Endometrium (tissue), 2 donors: ENCODE measurements around the gene SMCO1.
"Not testable (repeated sequence)": the region's sequence is repeated elsewhere in the genome, so short reads cannot be mapped to it uniquely, and the experiment has no call there.

ENCODE experiments used
- FAIRE-seq: peaks from 2 replicates; lab custom pipeline; 2012; peaks lifted over from hg19 to GRCh38; lab: Jason Lieb, UNC
- donor health status: control.
- donor health status: control.

SMCO1 gene

GRCh38 chr3:196521291-196521690 lies 6.1 kb upstream of the SMCO1 start:
- not testable (repeated sequence) for FAIRE-seq

- FAIRE-seq = no peak
Measured at GRCh38 chr3:196519718-196520082, 4.6 kb upstream of the SMCO1 start.

- no peak for FAIRE-seq
Measured at GRCh38 chr3:196518966-196519717, 4.0 kb upstream of the SMCO1 start.

GRCh38 chr3:196517919-196518318 lies 2.8 kb upstream of the SMCO1 start:
- FAIRE-seq = no peak

- no peak for FAIRE-seq
Measured at GRCh38 chr3:196517162-196517800, 2.1 kb upstream of the SMCO1 start.

- no peak for FAIRE-seq
Measured at GRCh38 chr3:196514350-196514716, 813 bp downstream of the SMCO1 start.

- FAIRE-seq = no peak
Measured at GRCh38 chr3:196513697-196514349, 1.3 kb downstream of the SMCO1 start.

- FAIRE-seq = not testable (repeated sequence)
Measured at GRCh38 chr3:196511646-196512425, 3.3 kb downstream of the SMCO1 start.

GRCh38 chr3:196511108-196511507 lies 4.0 kb downstream of the SMCO1 start:
- not testable (repeated sequence) for FAIRE-seq

GRCh38 chr3:196506687-196507086 lies 8.5 kb downstream of the SMCO1 start:
- FAIRE-seq = no peak

GRCh38 chr3:196504556-196504955 lies 10.6 kb downstream of the SMCO1 start:
- no peak for FAIRE-seq

GRCh38 chr3:196504077-196504398 lies 11.1 kb downstream of the SMCO1 start:
- not testable (repeated sequence) for FAIRE-seq

- FAIRE-seq = no peak
Measured at GRCh38 chr3:196503196-196504076, 11.7 kb downstream of the SMCO1 start, which contains the start of gene RNF168. Gene RNF168, minus strand, starts transcription at chr3:196503768. Its CDS starts 595 bp downstream, at chr3:196503173.

- FAIRE-seq = no peak
Measured at GRCh38 chr3:196502775-196503195, 12.4 kb downstream of the SMCO1 start.

- no peak for FAIRE-seq
Measured at GRCh38 chr3:196501316-196502044, 13.7 kb downstream of the SMCO1 start.

- no peak for FAIRE-seq
Measured at GRCh38 chr3:196499807-196500524, 15.2 kb downstream of the SMCO1 start.

- no peak for FAIRE-seq
Measured at GRCh38 chr3:196499061-196499460, 16.1 kb downstream of the SMCO1 start.

GRCh38 chr3:196498297-196498696 lies 16.8 kb downstream of the SMCO1 start:
- no peak for FAIRE-seq

GRCh38 chr3:196496183-196496582 lies 19.0 kb downstream of the SMCO1 start:
- no peak for FAIRE-seq

- no peak for FAIRE-seq
Measured at GRCh38 chr3:196493292-196493691, 21.9 kb downstream of the SMCO1 start.
